A549 treated with dexamethasone at 1 μM for 4 hours (cell line): ENCODE results near the gene VCX3B. TPM values are rescaled to one million over a fixed set of nuclear protein-coding genes. Genes with fewer than 3 reads are reported as not detected.

ENCODE experiments used
- total RNA-seq: library from RNA; stranded (reverse); fragments of 200-300 nt; extraction: Qiagen RNA extraction; gene quantifications from 5 replicates; pipeline ENCODE4 v1.2.3, GENCODE V29; 2022

Gene VCX3B
- not detected in 5 replicates for total RNA-seq

DNA sequence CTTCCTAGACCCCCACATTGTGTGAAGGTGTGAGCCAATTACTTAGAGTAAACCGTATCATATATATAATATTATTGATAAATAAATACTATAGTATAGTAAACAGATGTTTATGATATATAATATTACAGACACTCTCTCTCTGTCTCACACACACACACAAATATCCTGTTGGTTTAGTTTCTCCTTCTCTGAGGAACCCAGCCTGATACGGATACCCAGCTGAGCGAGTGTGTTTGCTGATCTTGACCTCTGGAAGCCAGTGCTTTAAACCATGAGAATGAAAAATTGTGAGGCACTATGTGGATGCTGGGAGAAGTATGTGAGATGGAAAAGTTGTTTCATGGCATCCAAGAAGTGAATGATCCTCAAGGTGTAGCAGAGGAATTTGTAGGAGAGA is at the start of gene VCX3B:
Gene VCX3B (plus strand): TSS at position 301 of the 400 bp plus-strand sequence. CDS start 621 bp downstream, outside the sequence.

